Activated T-helper 9 cell treated with anti-CD3 and anti-CD28 coated beads, Interleukin-2, amount 50 U/mL, for 16 hours (primary cell): ENCODE measurements around the gene DCK.

Experiments used
- DNase-seq: peaks from one replicate; pipeline ENCODE4 v3.0.0-alpha.2; 2020; ENCODE audit warnings: low read depth

DCK gene

DNA sequence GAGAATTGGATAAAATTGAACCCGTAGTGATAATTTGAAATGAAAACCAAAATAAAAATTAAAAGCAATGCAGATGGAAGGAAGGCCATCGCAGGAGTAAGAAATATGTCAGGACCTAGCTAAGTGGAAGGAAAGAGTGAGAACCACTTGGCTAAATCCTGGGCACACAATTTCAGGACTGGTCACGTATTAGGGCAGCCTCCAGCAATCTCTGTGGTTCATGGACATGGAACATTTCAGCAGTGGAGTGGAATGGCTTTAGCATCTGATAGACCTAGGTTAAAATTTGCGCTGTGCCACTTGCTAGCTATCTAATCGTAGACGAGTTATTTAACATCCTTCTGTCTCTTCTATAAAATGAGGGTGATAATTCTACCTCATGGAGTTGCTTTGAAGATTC, 71.1 kb downstream of the DCK start:
- DNase-seq, result no peak

DNA sequence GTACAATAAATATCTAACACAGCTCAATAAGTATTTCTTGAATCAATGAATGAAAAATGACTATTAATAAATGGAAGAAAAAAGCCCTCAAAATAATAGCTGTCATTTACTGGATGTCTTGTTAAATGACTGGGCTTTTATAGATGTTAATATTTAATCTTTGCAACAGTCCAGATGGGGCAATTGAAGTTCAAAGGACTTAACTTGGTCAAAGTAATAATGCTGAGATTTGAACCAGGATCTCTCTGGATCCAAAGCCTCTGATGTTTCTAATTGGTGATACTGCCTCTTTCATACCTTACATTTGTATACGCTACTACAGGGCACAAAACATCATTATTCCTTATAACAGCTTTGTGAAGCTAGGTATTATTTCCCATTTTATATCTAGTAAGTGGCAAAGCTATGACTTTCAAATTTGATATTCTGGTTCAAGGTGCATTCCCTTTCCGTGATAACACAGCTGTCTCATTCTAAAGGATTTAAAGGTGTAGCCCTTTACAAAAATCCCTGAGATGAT, 72.6 kb downstream of the DCK start:
- no peak for DNase-seq

- no peak for DNase-seq
These were observed 73.6 kb downstream of the DCK start for GRCh38 chr4:71066737-71067716.

- no peak for DNase-seq
These were observed 75.6 kb downstream of the DCK start for GRCh38 chr4:71069063-71069462.

- DNase-seq, result no peak
These were observed 76.6 kb downstream of the DCK start for GRCh38 chr4:71070015-71070414.

DNA sequence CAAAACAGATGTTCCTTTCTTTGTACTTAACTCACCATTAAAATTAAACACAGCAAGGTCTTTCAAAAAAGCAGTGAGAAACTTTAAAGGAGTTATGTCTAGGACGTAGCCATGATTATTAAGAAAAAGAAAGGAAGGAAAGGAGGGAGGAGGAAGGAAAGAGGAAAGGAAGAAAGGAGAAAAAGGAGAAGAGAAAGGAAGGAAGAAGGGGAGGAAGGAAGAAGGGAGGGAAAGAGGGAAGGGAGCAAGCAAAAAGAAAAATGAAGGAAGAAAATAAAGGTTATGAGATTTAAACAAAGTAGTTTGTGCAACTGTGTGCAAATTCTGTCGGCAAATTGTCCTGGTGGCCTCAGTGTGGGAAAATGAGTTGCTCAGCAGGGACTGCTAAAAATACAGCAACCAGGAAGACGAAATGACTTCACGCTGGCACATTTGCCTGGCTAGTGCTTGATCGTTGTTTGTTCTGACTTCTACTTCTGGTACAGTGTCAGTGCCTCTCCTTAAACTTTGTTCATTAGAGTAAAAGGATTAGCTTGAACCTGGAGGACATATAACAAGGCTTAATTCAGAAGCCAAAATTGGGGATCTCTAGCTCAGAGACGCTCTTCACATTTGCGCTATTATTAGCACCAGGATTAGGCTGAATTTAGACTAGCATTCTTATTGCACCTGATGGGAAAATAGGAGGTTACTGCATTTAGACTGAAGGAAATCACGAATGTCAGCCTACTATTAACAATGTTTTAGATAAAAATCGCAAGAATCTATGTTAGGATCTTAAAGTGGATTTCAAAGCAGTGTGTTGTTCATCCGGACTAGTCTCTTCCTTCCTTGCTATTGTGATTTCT, 81.2 kb downstream of the DCK start:
- no peak for DNase-seq
